NCI-H1092 (cell line): ENCODE measurements around the gene GMPPA.

Experiments used
- DNase-seq: peaks from one replicate; lab custom pipeline; 2025; lab: John Stamatoyannopoulos, UW

The GMPPA gene

GRCh38 chr2:219468410-219469185 lies 30.1 kb upstream of the GMPPA start:
- no peak for DNase-seq

DNA sequence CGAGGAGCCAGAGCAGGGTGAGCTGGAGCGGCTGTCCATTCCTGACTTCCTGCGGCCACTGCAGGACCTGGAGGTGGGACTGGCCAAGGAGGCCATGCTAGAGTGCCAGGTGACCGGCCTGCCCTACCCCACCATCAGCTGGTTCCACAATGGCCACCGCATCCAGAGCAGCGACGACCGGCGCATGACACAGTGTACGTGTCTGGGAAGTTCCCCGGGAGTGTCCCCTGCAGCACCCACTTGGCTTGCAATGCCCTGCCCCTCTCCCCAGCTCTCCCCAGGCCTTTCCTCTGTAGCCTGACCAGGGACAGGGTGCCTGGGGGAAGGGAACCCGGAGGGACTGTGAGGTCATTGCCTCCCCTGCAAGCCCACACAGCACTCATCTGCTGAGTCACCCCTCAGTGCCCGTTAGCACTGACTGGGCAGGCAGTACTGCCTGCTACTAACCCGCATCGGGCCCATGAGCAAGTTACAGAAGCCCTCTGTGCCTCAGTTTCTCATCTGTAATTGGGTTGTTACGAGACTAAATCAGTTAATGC lies 29.4 kb upstream of the GMPPA start:
- DNase-seq = no peak

- DNase-seq = no peak
Measured at GRCh38 chr2:219470429-219470828, 28.3 kb upstream of the GMPPA start.

GRCh38 chr2:219471476-219472371 lies 27.0 kb upstream of the GMPPA start:
- DNase-seq = no peak

DNA sequence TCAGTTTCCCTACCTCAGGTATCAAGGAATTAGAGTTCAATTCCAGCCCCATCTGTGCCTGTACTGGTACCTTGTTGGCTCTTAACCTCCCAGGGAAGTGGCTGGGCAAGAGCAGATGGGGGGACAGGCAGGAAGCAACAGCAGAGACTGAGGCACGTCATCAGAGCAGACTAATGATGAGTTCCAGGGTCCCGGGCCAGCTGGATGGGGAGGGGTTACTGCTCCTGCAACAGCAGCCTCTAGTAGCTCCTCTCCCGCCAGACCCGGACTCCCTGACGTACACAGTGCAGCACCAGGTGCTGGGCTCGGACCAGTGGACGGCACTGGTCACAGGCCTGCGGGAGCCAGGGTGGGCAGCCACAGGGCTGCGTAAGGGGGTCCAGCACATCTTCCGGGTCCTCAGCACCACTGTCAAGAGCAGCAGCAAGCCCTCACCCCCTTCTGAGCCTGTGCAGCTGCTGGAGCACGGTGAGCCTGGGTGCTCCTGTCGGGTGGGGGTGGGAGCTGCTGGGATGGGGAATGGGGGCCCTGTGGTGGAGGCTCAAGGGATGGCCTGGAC lies 26.0 kb upstream of the GMPPA start:
- DNase-seq = no peak

DNA sequence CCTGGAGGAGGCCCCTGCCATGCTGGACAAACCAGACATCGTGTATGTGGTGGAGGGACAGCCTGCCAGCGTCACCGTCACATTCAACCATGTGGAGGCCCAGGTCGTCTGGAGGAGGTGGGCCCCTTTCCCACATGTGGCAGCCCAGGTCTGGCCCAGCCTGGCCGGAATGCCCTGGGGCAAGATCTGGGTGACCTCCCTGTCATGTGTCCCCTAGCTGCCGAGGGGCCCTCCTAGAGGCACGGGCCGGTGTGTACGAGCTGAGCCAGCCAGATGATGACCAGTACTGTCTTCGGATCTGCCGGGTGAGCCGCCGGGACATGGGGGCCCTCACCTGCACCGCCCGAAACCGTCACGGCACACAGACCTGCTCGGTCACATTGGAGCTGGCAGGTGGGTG lies 25.2 kb upstream of the GMPPA start:
- no peak for DNase-seq

DNA sequence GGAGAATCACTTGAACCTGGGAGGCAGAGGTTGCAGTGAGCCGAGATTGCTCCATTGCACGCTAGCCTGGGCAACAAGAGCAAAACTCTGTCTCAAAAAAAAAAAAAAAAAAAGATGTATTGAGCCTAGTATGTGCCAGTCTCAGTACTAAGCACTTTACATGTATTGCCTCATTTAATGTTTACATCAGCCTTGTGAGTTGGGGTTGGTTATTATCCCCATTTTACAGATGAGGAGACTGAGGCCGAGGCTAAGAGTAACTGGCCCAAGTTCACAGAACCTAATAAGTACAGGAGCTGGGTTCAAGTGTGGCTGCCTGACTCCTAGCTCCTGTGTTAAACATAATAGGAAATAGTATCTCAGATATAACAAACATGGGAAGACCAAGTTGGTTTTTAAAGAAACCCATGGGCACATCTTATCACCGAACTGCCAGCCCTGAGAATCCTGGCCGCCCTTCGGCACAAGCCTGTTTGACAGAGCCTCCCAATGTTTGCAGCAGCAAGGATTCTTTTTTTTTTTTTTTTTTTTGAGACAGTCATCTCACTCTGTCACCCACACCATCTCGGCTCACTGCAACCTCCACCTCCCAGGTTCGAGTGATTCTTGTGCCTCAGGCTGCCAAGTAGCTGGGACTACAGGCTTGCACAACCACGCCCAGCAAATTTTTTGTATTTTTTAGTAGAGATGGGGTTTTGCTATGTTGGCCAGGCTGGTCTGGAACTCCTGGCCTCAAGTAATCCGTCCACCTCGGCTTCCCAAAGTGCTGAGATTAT lies 24.2 kb upstream of the GMPPA start:
- DNase-seq = no peak

- no peak for DNase-seq
Measured at GRCh38 chr2:219475278-219475677, 23.4 kb upstream of the GMPPA start.

DNA sequence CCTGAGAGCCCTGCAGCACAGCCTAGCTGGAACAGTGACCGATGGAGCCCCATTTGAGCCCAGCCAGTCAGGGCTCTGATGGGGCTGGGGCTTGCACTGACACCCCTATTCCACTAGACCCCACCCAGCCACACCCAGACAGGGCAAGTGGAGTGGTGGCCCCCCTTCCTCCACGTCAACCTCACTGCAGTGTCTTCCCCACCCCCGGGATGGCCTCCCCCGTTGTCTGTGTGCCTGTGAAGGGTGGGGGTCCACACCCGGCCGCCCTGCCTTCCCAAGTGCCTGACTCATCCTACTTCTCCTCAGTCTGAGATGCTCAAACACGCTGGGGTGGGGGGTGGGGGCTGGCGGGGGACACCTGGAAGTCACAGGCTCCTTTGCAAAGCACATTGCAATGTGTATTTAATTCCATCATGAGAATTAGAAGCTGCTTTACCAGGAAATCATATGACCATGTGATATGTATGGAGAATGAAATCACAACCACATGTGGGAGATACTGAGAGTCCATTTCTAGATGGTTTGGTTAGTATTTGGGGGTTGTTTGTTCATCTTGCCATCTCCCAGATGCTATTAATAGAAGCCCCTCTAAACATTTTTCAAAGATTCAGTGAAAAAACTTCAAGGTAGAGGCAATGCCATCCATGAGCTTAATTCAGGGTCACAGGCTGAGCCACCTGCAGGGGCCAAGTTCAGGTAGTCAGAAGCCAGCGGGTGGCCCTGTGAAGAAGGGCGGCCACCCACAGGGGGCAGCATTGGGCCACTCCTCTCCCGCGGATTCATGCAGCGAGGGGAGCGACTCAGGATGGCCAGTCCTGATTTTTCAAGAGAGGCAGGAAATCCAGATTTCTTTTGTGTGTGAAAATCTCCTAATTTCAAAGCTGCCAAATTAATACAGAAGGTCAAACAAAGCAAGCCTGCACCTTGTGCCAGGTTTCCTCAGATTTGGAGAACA lies 22.7 kb upstream of the GMPPA start:
- DNase-seq = peak; percentile 29

DNA sequence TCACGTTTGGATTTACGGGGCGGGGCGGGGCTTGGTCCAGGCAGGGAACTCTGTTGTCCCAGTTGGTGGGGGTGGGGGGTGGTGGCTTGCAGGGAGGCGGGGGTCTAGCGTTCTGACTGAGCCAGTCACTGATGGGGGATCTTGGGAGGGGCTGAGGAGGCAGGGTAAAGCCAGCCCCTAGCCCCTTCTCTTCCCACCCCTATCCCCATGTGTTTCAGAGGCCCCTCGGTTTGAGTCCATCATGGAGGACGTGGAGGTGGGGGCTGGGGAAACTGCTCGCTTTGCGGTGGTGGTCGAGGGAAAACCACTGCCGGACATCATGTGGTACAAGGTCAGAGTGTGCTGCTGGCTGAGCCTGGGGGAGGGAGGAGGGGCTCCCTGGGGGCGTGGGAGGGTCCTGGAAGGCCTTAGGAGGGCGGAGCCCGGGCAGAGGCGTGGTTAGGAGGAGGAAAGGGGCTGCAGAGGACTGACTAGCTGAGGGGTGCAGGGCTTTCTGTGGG lies 22.0 kb upstream of the GMPPA start:
- DNase-seq = no peak

- no peak for DNase-seq
Measured at GRCh38 chr2:219477179-219477578, 21.5 kb upstream of the GMPPA start.

DNA sequence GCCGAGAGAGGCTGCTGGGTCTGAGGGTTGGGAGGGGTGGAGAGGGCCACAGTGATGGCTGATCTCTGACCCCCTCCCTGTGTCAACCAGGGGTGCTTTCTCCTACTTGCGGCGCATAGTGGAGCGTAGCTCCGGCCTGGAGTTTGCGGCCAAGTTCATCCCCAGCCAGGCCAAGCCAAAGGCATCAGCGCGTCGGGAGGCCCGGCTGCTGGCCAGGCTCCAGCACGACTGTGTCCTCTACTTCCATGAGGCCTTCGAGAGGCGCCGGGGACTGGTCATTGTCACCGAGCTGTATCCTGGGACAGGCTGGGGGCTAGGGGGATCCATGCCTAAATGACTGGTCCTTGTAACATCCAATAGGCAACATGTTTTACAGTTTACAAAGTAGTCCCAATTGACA lies 20.9 kb upstream of the GMPPA start:
- no peak for DNase-seq

GRCh38 chr2:219478916-219479315 lies 19.8 kb upstream of the GMPPA start:
- no peak for DNase-seq

DNA sequence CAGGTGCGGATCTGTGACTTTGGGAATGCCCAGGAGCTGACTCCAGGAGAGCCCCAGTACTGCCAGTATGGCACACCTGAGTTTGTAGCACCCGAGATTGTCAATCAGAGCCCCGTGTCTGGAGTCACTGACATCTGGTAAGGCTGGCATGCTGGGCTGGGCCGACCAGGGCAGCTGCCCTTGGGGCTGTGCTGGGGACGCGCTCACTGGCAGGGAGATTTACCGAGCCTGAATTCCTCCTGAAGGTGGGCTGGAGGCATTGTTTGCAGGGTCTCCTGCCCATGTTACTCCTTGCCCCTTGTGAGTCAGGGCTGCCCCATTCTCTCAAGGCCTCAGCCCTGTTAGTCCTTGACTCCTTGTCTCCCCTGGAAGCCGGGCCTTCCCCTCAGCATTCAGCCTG lies 18.7 kb upstream of the GMPPA start:
- DNase-seq = no peak

DNA sequence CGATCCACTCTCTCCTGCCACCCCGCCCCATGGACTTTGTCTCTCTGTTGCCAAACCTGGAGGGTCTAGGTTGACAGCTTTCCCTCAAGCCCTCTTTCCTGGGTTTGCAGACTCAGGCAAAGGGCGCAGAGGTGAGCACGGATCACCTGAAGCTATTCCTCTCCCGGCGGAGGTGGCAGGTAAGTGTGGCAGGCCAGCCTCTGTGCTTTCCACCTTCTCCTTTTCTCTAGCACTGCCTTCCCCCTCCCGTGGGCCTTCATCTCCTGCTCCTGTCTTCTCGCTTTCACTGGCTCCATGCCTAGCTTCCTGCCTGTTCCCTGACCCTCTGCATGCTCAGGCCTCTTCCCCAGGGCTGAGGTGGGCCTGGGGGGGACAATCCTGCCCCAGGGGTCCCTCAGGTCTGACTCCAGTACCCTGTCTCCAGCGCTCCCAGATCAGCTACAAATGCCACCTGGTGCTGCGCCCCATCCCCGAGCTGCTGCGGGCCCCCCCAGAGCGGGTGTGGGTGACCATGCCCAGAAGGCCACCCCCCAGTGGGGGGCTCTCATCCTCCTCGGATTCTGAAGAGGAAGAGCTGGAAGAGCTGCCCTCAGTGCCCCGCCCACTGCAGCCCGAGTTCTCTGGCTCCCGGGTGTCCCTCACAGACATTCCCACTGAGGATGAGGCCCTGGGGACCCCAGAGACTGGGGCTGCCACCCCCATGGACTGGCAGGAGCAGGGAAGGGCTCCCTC lies 15.9 kb upstream of the GMPPA start:
- no peak for DNase-seq

DNA sequence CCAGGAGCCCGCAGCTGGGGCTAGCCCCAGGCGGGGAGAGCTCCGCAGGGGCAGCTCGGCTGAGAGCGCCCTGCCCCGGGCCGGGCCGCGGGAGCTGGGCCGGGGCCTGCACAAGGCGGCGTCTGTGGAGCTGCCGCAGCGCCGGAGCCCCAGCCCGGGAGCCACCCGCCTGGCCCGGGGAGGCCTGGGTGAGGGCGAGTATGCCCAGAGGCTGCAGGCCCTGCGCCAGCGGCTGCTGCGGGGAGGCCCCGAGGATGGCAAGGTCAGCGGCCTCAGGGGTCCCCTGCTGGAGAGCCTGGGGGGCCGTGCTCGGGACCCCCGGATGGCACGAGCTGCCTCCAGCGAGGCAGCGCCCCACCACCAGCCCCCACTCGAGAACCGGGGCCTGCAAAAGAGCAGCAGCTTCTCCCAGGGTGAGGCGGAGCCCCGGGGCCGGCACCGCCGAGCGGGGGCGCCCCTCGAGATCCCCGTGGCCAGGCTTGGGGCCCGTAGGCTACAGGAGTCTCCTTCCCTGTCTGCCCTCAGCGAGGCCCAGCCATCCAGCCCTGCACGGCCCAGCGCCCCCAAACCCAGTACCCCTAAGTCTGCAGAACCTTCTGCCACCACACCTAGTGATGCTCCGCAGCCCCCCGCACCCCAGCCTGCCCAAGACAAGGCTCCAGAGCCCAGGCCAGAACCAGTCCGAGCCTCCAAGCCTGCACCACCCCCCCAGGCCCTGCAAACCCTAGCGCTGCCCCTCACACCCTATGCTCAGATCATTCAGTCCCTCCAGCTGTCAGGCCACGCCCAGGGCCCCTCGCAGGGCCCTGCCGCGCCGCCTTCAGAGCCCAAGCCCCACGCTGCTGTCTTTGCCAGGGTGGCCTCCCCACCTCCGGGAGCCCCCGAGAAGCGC lies 15.0 kb upstream of the GMPPA start:
- no peak for DNase-seq

- DNase-seq = no peak
Measured at GRCh38 chr2:219484343-219485200, 14.1 kb upstream of the GMPPA start.

- no peak for DNase-seq
Measured at GRCh38 chr2:219485201-219485580, 13.5 kb upstream of the GMPPA start.
